Nephron (organoid): Measurements from ENCODE around the gene SLC1A7.

Source experiments
- H3K27ac Mint-ChIP-seq, 3 experiments: 2 replicates each; pipeline ENCODE4 v1.8.0; 2020; ENCODE audit warnings: mixed read lengths in 3 of 3, mild to moderate bottlenecking in 2 of 3, moderate library complexity in 1 of 3
- H3K27me3 Mint-ChIP-seq: 2 replicates; pipeline ENCODE4 v1.8.0; 2021; ENCODE audit warnings: low read depth, mild to moderate bottlenecking, moderate library complexity, mixed read lengths
- H3K36me3 Mint-ChIP-seq: 2 replicates; pipeline ENCODE4 v1.8.0; 2020; ENCODE audit warnings: low read depth, mixed read lengths
- H3K4me1 Mint-ChIP-seq: 2 replicates; pipeline ENCODE4 v1.8.0; 2020; ENCODE audit warnings: mixed read lengths
- H3K4me3 Mint-ChIP-seq, 3 experiments: 2 replicates each; pipeline ENCODE4 v1.8.0; 2020; ENCODE audit warnings: mild to moderate bottlenecking in 3 of 3, mixed read lengths in 3 of 3, moderate library complexity in 2 of 3
- H3K9me3 Mint-ChIP-seq: 2 replicates; pipeline ENCODE4 v1.8.0; 2020; ENCODE audit warnings: mixed read lengths
- TF ChIP-seq, protein P1 (sequence below), 3 experiments: fragments of 200-600 bp; sonication (generic); IDR thresholded peaks; one replicate each; pipeline ENCODE4 v1.5.0; 2021; ENCODE audit warnings: antibody characterized with exemption in 3 of 3; ENCODE audit not compliant: unreplicated experiment in 3 of 3

Gene SLC1A7

GRCh38 chr1:53079251-53079650, 63.2 kb downstream of the SLC1A7 start:
- H3K27ac Mint-ChIP-seq = no peak overlapping the region
- no peaks in the 10 kb centered on the region for H3K9me3 Mint-ChIP-seq
- no peak overlapping the region for H3K4me3 Mint-ChIP-seq
- peaks cover 15% of the 10 kb centered on the region for H3K4me1 Mint-ChIP-seq
- H3K36me3 Mint-ChIP-seq = no peaks in the 10 kb centered on the region
- H3K27me3 Mint-ChIP-seq = peaks cover 16% of the 10 kb centered on the region
- TF ChIP-seq, protein P1, sequence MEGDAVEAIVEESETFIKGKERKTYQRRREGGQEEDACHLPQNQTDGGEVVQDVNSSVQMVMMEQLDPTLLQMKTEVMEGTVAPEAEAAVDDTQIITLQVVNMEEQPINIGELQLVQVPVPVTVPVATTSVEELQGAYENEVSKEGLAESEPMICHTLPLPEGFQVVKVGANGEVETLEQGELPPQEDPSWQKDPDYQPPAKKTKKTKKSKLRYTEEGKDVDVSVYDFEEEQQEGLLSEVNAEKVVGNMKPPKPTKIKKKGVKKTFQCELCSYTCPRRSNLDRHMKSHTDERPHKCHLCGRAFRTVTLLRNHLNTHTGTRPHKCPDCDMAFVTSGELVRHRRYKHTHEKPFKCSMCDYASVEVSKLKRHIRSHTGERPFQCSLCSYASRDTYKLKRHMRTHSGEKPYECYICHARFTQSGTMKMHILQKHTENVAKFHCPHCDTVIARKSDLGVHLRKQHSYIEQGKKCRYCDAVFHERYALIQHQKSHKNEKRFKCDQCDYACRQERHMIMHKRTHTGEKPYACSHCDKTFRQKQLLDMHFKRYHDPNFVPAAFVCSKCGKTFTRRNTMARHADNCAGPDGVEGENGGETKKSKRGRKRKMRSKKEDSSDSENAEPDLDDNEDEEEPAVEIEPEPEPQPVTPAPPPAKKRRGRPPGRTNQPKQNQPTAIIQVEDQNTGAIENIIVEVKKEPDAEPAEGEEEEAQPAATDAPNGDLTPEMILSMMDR (IDR thresholded peaks at IDR 0.05; ENCODE audit: unreplicated experiment in 3 of 3) = no peak

- H3K27ac Mint-ChIP-seq = no peak overlapping the region
- H3K4me3 Mint-ChIP-seq = no peak overlapping the region
- H3K4me1 Mint-ChIP-seq = peaks cover 13% of the 10 kb centered on the region
- H3K27me3 Mint-ChIP-seq = peaks cover 11% of the 10 kb centered on the region
- TF ChIP-seq, protein P1 (IDR thresholded peaks at IDR 0.05; ENCODE audit: unreplicated experiment in 3 of 3) = no peak
- no peaks in the 10 kb centered on the region for H3K36me3 Mint-ChIP-seq
- no peaks in the 10 kb centered on the region for H3K9me3 Mint-ChIP-seq
Measured at GRCh38 chr1:53078333-53079101, 63.9 kb downstream of the SLC1A7 start.

DNA sequence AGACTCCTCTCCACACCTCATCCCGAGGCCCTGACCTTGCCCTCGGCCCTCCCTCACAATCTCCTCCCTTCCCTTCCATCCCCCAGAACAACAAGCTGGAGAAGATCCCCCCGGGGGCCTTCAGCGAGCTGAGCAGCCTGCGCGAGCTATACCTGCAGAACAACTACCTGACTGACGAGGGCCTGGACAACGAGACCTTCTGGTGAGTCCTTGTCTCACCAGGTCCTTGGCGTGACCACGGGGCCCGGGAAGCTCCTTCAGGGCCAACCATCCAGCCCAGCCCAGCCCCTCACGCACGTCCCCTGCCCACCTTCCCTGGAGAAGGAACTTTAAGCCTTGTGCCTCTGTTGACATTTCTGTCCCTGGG, 64.9 kb downstream of the SLC1A7 start:
- no peak overlapping the region for H3K27ac Mint-ChIP-seq
- no peak overlapping the region for H3K4me3 Mint-ChIP-seq
- H3K27me3 Mint-ChIP-seq = peaks cover 8% of the 10 kb centered on the region
- no peaks in the 10 kb centered on the region for H3K9me3 Mint-ChIP-seq
- H3K36me3 Mint-ChIP-seq = no peaks in the 10 kb centered on the region
- peaks cover 3% of the 10 kb centered on the region for H3K4me1 Mint-ChIP-seq
- TF ChIP-seq, protein P1 (IDR thresholded peaks at IDR 0.05; ENCODE audit: unreplicated experiment in 3 of 3) = no peak

GRCh38 chr1:53076721-53077598, 65.5 kb downstream of the SLC1A7 start:
- TF ChIP-seq, protein P1 (IDR thresholded peaks at IDR 0.05; ENCODE audit: unreplicated experiment in 3 of 3) = no peak
- Mint-ChIP-seq H3K36me3 (no peaks in the 10 kb centered on the region), H3K4me3 (no peak overlapping the region), H3K9me3 (no peaks in the 10 kb centered on the region), H3K27me3 (peaks cover 8% of the 10 kb centered on the region), H3K27ac (no peak overlapping the region), H3K4me1 (no peaks in the 10 kb centered on the region)

DNA sequence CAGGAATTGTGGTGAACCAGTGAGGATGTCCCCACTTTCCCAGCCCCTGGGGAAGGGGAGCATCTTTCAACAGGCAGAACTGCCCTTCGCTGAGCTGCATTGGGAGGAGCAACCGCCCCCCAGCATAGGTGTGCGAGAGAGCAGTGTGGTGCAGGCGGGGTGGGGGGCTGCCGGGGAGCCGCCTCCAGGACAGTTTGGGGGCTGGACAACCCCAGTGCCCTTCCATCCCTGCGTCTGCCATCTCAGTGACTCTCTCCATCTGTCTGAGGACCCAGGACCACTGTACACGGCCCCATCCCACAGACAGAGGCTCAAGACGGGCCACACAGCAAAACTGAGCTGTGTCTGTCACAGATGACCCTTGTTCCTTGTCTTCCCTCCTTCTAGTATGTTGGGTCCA, 66.3 kb downstream of the SLC1A7 start:
- Mint-ChIP-seq H3K9me3 (no peaks in the 10 kb centered on the region), H3K36me3 (no peaks in the 10 kb centered on the region), H3K27ac (no peak overlapping the region), H3K27me3 (peaks cover 12% of the 10 kb centered on the region), H3K4me1 (no peaks in the 10 kb centered on the region), H3K4me3 (no peak overlapping the region)
- TF ChIP-seq, protein P1 (IDR thresholded peaks at IDR 0.05; ENCODE audit: unreplicated experiment in 3 of 3) = no peak
